ENCODE measurements around the gene BPIFB1. TPM values are rescaled to one million over a fixed set of nuclear protein-coding genes. Genes with fewer than 3 reads are reported as not detected.

BPIFB1 gene
- total RNA-seq, 4 donors from 2014 or later, result not detected

GRCh38 chr20:33290852-33291251, 7.8 kb downstream of the BPIFB1 start:
- DNase-seq (ENCODE audit: low spot score), result no peak
- no peak for ATAC-seq (ENCODE audit: low FRiP score)
- TF ChIP-seq, protein P1, sequence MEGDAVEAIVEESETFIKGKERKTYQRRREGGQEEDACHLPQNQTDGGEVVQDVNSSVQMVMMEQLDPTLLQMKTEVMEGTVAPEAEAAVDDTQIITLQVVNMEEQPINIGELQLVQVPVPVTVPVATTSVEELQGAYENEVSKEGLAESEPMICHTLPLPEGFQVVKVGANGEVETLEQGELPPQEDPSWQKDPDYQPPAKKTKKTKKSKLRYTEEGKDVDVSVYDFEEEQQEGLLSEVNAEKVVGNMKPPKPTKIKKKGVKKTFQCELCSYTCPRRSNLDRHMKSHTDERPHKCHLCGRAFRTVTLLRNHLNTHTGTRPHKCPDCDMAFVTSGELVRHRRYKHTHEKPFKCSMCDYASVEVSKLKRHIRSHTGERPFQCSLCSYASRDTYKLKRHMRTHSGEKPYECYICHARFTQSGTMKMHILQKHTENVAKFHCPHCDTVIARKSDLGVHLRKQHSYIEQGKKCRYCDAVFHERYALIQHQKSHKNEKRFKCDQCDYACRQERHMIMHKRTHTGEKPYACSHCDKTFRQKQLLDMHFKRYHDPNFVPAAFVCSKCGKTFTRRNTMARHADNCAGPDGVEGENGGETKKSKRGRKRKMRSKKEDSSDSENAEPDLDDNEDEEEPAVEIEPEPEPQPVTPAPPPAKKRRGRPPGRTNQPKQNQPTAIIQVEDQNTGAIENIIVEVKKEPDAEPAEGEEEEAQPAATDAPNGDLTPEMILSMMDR (IDR thresholded peaks at IDR 0.05), result no peak

GRCh38 chr20:33291416-33291815, 8.4 kb downstream of the BPIFB1 start:
- no peak for DNase-seq (ENCODE audit: low spot score)
- TF ChIP-seq, protein P1 (IDR thresholded peaks at IDR 0.05), result no peak
- no peak for ATAC-seq (ENCODE audit: low FRiP score)

- no peak for ATAC-seq (ENCODE audit: low FRiP score)
- TF ChIP-seq, protein P1 (IDR thresholded peaks at IDR 0.05), result no peak
- DNase-seq (ENCODE audit: low spot score), result no peak
Measured at GRCh38 chr20:33291830-33292355, 8.9 kb downstream of the BPIFB1 start.

DNA sequence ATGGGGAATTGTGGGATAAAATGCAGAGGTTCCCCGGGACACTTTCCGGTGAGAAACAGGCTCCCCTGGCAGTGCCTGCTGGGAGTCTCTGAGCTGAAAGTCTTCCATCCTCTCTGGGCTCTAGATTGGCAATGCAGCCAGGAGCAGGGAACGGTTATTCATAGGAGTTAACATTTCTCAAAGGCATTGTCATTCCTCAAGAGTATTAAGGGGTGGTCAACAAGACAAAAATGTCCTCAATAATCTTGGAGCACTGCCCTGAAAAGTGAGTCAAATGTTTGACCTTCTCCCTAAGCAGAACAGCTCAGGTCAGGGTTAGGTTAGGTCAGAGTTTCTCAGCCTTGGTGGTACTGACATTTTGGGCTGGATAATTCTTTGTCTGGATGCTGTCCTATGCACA, 13.2 kb downstream of the BPIFB1 start:
- ATAC-seq (ENCODE audit: low FRiP score), result no peak
- DNase-seq (ENCODE audit: low spot score), result no peak
- TF ChIP-seq, protein P1 (IDR thresholded peaks at IDR 0.05), result no peak

- TF ChIP-seq, protein P1 (IDR thresholded peaks at IDR 0.05), result no peak
- no peak for DNase-seq (ENCODE audit: low spot score)
- ATAC-seq (ENCODE audit: low FRiP score), result no peak
Measured at GRCh38 chr20:33298391-33298790, 15.4 kb downstream of the BPIFB1 start.

GRCh38 chr20:33299111-33299603, 16.1 kb downstream of the BPIFB1 start:
- ATAC-seq (ENCODE audit: low FRiP score) (no peak), DNase-seq (ENCODE audit: low spot score) (peak; percentile 54)
- TF ChIP-seq, protein P1 (IDR thresholded peaks at IDR 0.05), result peak in 1 of 3 donors; percentile 18

DNA sequence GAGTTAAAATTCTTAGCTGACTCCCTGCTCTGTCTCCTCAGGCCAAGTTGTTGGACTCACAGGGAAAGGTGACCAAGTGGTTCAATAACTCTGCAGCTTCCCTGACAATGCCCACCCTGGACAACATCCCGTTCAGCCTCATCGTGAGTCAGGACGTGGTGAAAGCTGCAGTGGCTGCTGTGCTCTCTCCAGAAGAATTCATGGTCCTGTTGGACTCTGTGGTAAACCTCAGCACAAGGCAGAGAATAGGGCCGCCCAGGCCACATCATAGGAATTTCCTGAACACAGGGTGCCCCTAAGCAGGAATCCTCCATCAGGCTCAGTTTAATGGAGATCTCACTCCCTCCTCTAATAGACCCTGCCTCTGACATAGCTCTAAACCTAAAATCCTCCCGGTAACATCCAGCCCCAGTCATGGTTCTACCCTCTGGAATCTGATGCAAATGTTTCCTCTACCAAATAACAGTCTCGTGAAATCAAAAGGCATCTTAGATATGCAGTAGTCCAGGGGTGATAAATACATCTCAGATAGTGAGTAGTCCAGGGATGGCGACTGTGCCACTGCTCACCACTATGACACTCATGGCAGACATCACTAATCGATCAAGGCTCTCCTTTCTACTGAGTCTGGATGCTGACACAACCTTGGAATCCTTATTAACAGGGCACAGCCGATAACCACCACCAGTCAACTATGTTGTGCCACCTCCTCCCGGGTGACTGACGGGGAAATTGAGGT, 18.3 kb downstream of the BPIFB1 start:
- no peak for DNase-seq (ENCODE audit: low spot score)
- TF ChIP-seq, protein P1 (IDR thresholded peaks at IDR 0.05), result no peak
- ATAC-seq (ENCODE audit: low FRiP score), result no peak
